ENCODE data around the gene USP48.

GRCh38 chr1:21721295-21721985 is 61.5 kb downstream of the USP48 start:
- TF ChIP-seq YY1 (IDR thresholded peaks at IDR 0.05; ENCODE audit: insufficient read depth, insufficient read length) = no peak
- no peak for TF ChIP-seq ZNF274 (IDR thresholded peaks at IDR 0.05; ENCODE audit: low read depth, low read length)
